Aorta (tissue), 5 donors: ENCODE results near the gene ADCY5. TPM values are rescaled to one million over a fixed set of nuclear protein-coding genes. Genes with fewer than 3 reads are reported as not detected.
A peak's percentile ranks its signal among the peaks of the same experiment; 100 is the strongest.

Experiments used
- ATAC-seq: fragments of 200-7000 bp; cut with Tn5 transposase; one replicate; pipeline ENCODE4 v1.9.1; 2022; ENCODE audit warnings: moderate library complexity; ENCODE audit not compliant: low FRiP score
- DNase-seq, 2 donors: peaks; one replicate each; pipeline ENCODE4 v3.0.0-alpha.2; 2020
- H3K27ac ChIP-seq, 2 donors: one replicate each; pipeline ENCODE4 v1.5.1; 2013; ENCODE audit warnings: low read length in 2 of 2, mild to moderate bottlenecking in 2 of 2, moderate library complexity in 2 of 2, control low read depth in 1 of 2, inconsistent platforms in 1 of 2, low read depth in 1 of 2
- H3K27me3 ChIP-seq, 2 donors: one replicate each; pipeline ENCODE4 v1.6.1; 2013; ENCODE audit warnings: control low read depth in 1 of 2, low read length in 1 of 2, mild to moderate bottlenecking in 1 of 2, moderate library complexity in 1 of 2; ENCODE audit not compliant: insufficient read depth in 2 of 2, control insufficient read depth in 1 of 2
- H3K36me3 ChIP-seq, 2 donors: one replicate each; pipeline ENCODE4 v1.6.1; 2013; ENCODE audit warnings: control low read depth in 1 of 2, low read length in 1 of 2, mild to moderate bottlenecking in 1 of 2; ENCODE audit not compliant: insufficient read depth in 2 of 2, control insufficient read depth in 1 of 2
- H3K4me1 ChIP-seq, 2 donors: one replicate each; pipeline ENCODE4 v1.6.1; 2013; ENCODE audit warnings: low read length in 2 of 2, control low read depth in 1 of 2, mild to moderate bottlenecking in 1 of 2, moderate library complexity in 1 of 2; ENCODE audit not compliant: insufficient read depth in 2 of 2, control insufficient read depth in 1 of 2
- H3K4me3 ChIP-seq, 2 donors: one replicate each; pipeline ENCODE4 v1.5.1; 2013; ENCODE audit warnings: low read length in 2 of 2, control low read depth in 1 of 2, mild to moderate bottlenecking in 1 of 2
- H3K9me3 ChIP-seq: one replicate; pipeline ENCODE4 v1.6.1; 2013; ENCODE audit warnings: mild to moderate bottlenecking, low read length; ENCODE audit not compliant: control insufficient read depth
- WGBS, 2 donors: extraction: QIAGEN DNeasy Blood & Tissue Kit; methylation state at CpG; one replicate each; pipeline ENCODE4 v1.1.7; 2013; 5-methylcytosine and 5-hydroxymethylcytosine counted together
- intact Hi-C, 2 donors: fragments of 100-400 bp; cut with DNase I; formaldehyde crosslinking; loops; one replicate each; pipeline versions ENCODE4 v1.14.2 to v1.15.0; 2022
- polyA plus RNA-seq, 2 donors: library from polyadenylated mRNA; stranded (reverse); fragments of 200-250 nt; gene quantifications; one replicate each; pipeline ENCODE4 v1.2.3, GENCODE V29; 2013
- total RNA-seq, 2 donors: library from RNA; stranded (reverse); fragmentation: NEBNext Ultra II Directional; extraction: Animal tissue kit (Norgen Biotek cat#: 25700); gene quantifications; one replicate each; pipeline ENCODE4 v1.2.1, GENCODE V29; 2021
- donor health status: healthy with polysubstance abuse.
- donor health status: Bipolar disorder and iron deficiency.
- donor health status: DM: no; HTN: no; CAD: no.
- donor health status: DM: no; HTN: no; CAD: no.
- donor health status: DM: yes; HTN: yes; CAD: no.

ADCY5 gene
- total and polyA plus RNA-seq, 4 donors = 6.6 to 72.7 (median 40.9) TPM

GRCh38 chr3:123353227-123353849, 95.6 kb downstream of the ADCY5 start:
- Histone ChIP-seq H3K9me3 (no peaks in the 10 kb centered on the region), H3K4me1 (peaks cover 0 to 3% of the 10 kb centered on the region in 2 donors), H3K36me3 (no peaks in the 10 kb centered on the region), H3K4me3 (no peak overlapping the region), H3K27me3 (no peaks in the 10 kb centered on the region), H3K27ac (peak overlapping the region; percentile 19 to 60)
- intact Hi-C loops = loop anchor here in 1 of 2 donors (10.0 kb wide), 1 partner anchor 71 kb away; no protein-coding TSS in a partner anchor
- no peak for ATAC-seq
- 28% methylated on average over 10 of the region's 10 CpGs for WGBS, 2 donors
- peak in 1 of 2 donors; percentile 71 for DNase-seq

GRCh38 chr3:123352134-123352554, 96.7 kb downstream of the ADCY5 start:
- H3K4me3 ChIP-seq = no peak overlapping the region
- peak; percentile 77 for ATAC-seq
- intact Hi-C loops = loop anchor here in 1 of 2 donors (10.0 kb wide), 1 partner anchor 73 kb away; no protein-coding TSS in a partner anchor

GRCh38 chr3:123351501-123351900, 97.4 kb downstream of the ADCY5 start:
- Histone ChIP-seq H3K36me3 (no peaks in the 10 kb centered on the region), H3K9me3 (no peaks in the 10 kb centered on the region), H3K4me3 (no peak overlapping the region), H3K27ac (peak overlapping the region in 1 of 2 donors; percentile 4), H3K4me1 (peaks cover 0 to 3% of the 10 kb centered on the region in 2 donors), H3K27me3 (no peaks in the 10 kb centered on the region)
- DNase-seq (peak in 1 of 2 donors; percentile 46), ATAC-seq (no peak)
- intact Hi-C loops = loop anchor here in 1 of 2 donors (10.0 kb wide), 1 partner anchor 73 kb away; no protein-coding TSS in a partner anchor
- WGBS, 2 donors = 72 to 80% methylated on average over 4 of the region's 4 CpGs

More at GRCh38 chr3:123352134-123352554, 96.7 kb downstream of the ADCY5 start:
- peak overlapping the region in 1 of 2 donors; percentile 59 for H3K27ac ChIP-seq
- WGBS, 2 donors = 7 to 12% methylated on average over 15 of the region's 15 CpGs
- peak; percentile 80 to 89 for DNase-seq
- H3K36me3 ChIP-seq = no peaks in the 10 kb centered on the region
- H3K27me3 ChIP-seq = no peaks in the 10 kb centered on the region
- H3K9me3 ChIP-seq = no peaks in the 10 kb centered on the region
- H3K4me1 ChIP-seq = peaks cover 0 to 3% of the 10 kb centered on the region in 2 donors

GRCh38 chr3:123350971-123351370, 97.9 kb downstream of the ADCY5 start:
- Histone ChIP-seq H3K36me3 (no peaks in the 10 kb centered on the region), H3K4me1 (peaks cover 0 to 3% of the 10 kb centered on the region in 2 donors), H3K4me3 (no peak overlapping the region), H3K27ac (peak overlapping the region in 1 of 2 donors; percentile 7), H3K9me3 (no peaks in the 10 kb centered on the region), H3K27me3 (no peaks in the 10 kb centered on the region)
- intact Hi-C loops = loop anchor here in 1 of 2 donors (10.0 kb wide), 1 partner anchor 74 kb away; no protein-coding TSS in a partner anchor
- WGBS, 2 donors = 90 to 95% methylated on average over 6 of the region's 6 CpGs
- DNase-seq = peak in 1 of 2 donors; percentile 67
- no peak for ATAC-seq

GRCh38 chr3:123349566-123350435, 99.1 kb downstream of the ADCY5 start:
- Histone ChIP-seq H3K36me3 (no peaks in the 10 kb centered on the region), H3K4me1 (peaks cover 0 to 3% of the 10 kb centered on the region in 2 donors), H3K4me3 (no peak overlapping the region), H3K27ac (no peak overlapping the region), H3K27me3 (no peaks in the 10 kb centered on the region), H3K9me3 (no peaks in the 10 kb centered on the region)
- DNase-seq (peak in 1 of 2 donors; percentile 66), ATAC-seq (no peak)
- WGBS, 2 donors = 83 to 85% methylated on average over 15 of the region's 15 CpGs
- intact Hi-C loops = loop anchor here in 1 of 2 donors (10.0 kb wide), 1 partner anchor 75 kb away; no protein-coding TSS in a partner anchor

- H3K27ac ChIP-seq = no peak overlapping the region
- H3K9me3 ChIP-seq = no peaks in the 10 kb centered on the region
- no peaks in the 10 kb centered on the region for H3K36me3 ChIP-seq
- no peak overlapping the region for H3K4me3 ChIP-seq
- no peak for ATAC-seq
- H3K4me1 ChIP-seq = peaks cover 0 to 2% of the 10 kb centered on the region in 2 donors
- no peaks in the 10 kb centered on the region for H3K27me3 ChIP-seq
- intact Hi-C loops = no loop called here
- DNase-seq = peak in 1 of 2 donors; percentile 28
- 61 to 63% methylated on average over 9 of the region's 9 CpGs for WGBS, 2 donors
Measured at GRCh38 chr3:123349201-123349535, 99.7 kb downstream of the ADCY5 start.

GRCh38 chr3:123348471-123349200, 100.3 kb downstream of the ADCY5 start:
- Histone ChIP-seq H3K36me3 (no peaks in the 10 kb centered on the region), H3K27ac (no peak overlapping the region), H3K4me1 (no peaks in the 10 kb centered on the region), H3K4me3 (no peak overlapping the region), H3K27me3 (no peaks in the 10 kb centered on the region), H3K9me3 (no peaks in the 10 kb centered on the region)
- WGBS, 2 donors = 84 to 87% methylated on average over 12 of the region's 12 CpGs
- intact Hi-C loops = no loop called here
- ATAC-seq (no peak), DNase-seq (peak in 1 of 2 donors; percentile 48)

- intact Hi-C loops = no loop called here
- peak in 1 of 2 donors; percentile 47 for DNase-seq
- Histone ChIP-seq H3K27me3 (no peaks in the 10 kb centered on the region), H3K4me1 (no peaks in the 10 kb centered on the region), H3K36me3 (no peaks in the 10 kb centered on the region), H3K9me3 (no peaks in the 10 kb centered on the region), H3K27ac (peak overlapping the region in 1 of 2 donors; percentile 13), H3K4me3 (no peak overlapping the region)
- no peak for ATAC-seq
- WGBS, 2 donors = 84 to 85% methylated on average over 15 of the region's 15 CpGs
Measured at GRCh38 chr3:123347691-123348264, 101.1 kb downstream of the ADCY5 start.
